Esophagus squamous epithelium (tissue), 5 donors: Measurements from ENCODE around the gene DENND1A. TPM values are rescaled to one million over a fixed set of nuclear protein-coding genes. Genes with fewer than 3 reads are reported as not detected.
A peak's percentile ranks its signal among the peaks of the same experiment; 100 is the strongest.
"Not testable (repeated sequence)": the region's sequence is repeated elsewhere in the genome, so short reads cannot be mapped to it uniquely, and the experiment has no call there.

Source experiments
- DNase-seq: peaks from one replicate; lab custom pipeline; 2025; lab: John Stamatoyannopoulos, UW
- H3K27ac ChIP-seq, 4 donors: fragments of 200-600 bp; sonication (generic); one replicate each; pipeline ENCODE4 v1.5.1; 2016 to 2019; ENCODE audit warnings: mild to moderate bottlenecking in 1 of 4
- H3K27me3 ChIP-seq, 4 donors: fragments of 200-600 bp; sonication (generic); 1 replicate in 3 of 4; 2 replicates in 1 of 4; pipeline versions ENCODE4 v1.5.1 to v1.6.0; 2017 to 2021; ENCODE audit warnings: antibody characterized with exemption in 1 of 4
- H3K36me3 ChIP-seq, 3 donors: fragments of 200-600 bp; sonication (generic); one replicate each; pipeline ENCODE4 v1.5.1; 2016 to 2019
- H3K4me1 ChIP-seq, 3 donors: fragments of 200-600 bp; sonication (generic); one replicate each; pipeline ENCODE4 v1.5.1; 2017 to 2019
- H3K4me3 ChIP-seq, 4 donors: fragments of 200-600 bp; sonication (generic); 1 replicate in 3 of 4; 2 replicates in 1 of 4; pipeline ENCODE4 v1.5.1; 2016 to 2019; ENCODE audit warnings: mild to moderate bottlenecking in 2 of 4, moderate library complexity in 1 of 4
- H3K9me3 ChIP-seq, 3 donors: fragments of 200-600 bp; sonication (generic); one replicate each; pipeline ENCODE4 v1.5.1; 2016 to 2019
- POLR2A ChIP-seq, 4 donors: fragments of 450-650 bp; IDR thresholded peaks; one replicate each; pipeline ENCODE4 v1.6.1; 2017; ENCODE audit warnings: antibody characterized with exemption in 4 of 4, mild to moderate bottlenecking in 4 of 4, moderate library complexity in 3 of 4
- WGBS, 2 donors: methylation state at CpG; one replicate each; pipeline ENCODE4 v1.1.5; 2018; 5-methylcytosine and 5-hydroxymethylcytosine counted together
- intact Hi-C: fragments of 100-400 bp; cut with DNase I; formaldehyde crosslinking; loops from one replicate; pipeline ENCODE4 v1.15.0; 2022
- total RNA-seq, 4 donors: library from RNA; depleted of rRNA; stranded (reverse); fragments of >200 nt; gene quantifications; one replicate each; pipeline ENCODE4 v1.1.0, GENCODE V29; 2016
- TF ChIP-seq, protein P1 (sequence below), 6 experiments: fragments of 450-650 bp in 4 of 6; fragments of 200-600 bp in 2 of 6; sonication (generic) in 2 of 6; IDR thresholded peaks; one replicate each; pipeline ENCODE4 v1.5.1; 2016 to 2019; ENCODE audit warnings: antibody characterized with exemption in 6 of 6, mild to moderate bottlenecking in 4 of 6, moderate library complexity in 4 of 6
- donor health status: DM: yes; HTN: yes; CAD: no.

Gene DENND1A
- total RNA-seq, 4 donors from 2014 or later: 5.3 to 16.0 (median 12.9) TPM

DNA sequence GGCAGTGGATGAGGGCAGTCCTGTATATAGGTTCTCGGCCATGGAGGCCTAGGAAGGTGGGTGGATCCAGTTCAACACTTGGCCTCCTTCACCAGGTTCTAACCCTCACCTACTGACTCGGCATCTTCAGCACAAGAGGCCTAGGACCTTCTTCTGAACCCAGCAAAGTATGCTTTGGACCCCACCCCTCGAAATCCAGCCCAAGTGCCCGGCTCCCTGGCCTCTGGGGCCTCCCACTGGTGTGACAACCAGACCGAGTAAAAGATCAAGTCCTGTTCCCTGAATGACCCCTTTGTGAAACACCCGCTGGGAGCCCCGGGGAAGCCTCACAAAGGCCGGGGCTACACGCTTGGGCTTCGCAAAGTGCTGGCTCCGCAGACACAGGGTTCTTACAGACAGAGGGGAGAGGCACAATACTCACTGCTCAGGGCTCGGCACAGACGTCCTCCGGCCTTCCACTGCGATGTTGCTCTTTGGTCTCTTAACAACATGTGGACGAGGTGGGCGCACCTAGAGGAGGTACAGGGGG lies 526.9 kb downstream of the DENND1A start:
- Histone ChIP-seq H3K9me3 (no peaks in the 10 kb centered on the region), H3K4me3 (no peak overlapping the region), H3K27me3 (no peaks in the 10 kb centered on the region), H3K4me1 (peaks cover 0 to 13% (median 4%) of the 10 kb centered on the region in 3 donors), H3K27ac (no peak overlapping the region), H3K36me3 (peaks cover 0 to 7% (median 0%) of the 10 kb centered on the region in 3 donors)
- 85 to 97% methylated on average over 4 to 16 of the region's 17 CpGs for WGBS, 2 donors
- TF ChIP-seq, protein P1, sequence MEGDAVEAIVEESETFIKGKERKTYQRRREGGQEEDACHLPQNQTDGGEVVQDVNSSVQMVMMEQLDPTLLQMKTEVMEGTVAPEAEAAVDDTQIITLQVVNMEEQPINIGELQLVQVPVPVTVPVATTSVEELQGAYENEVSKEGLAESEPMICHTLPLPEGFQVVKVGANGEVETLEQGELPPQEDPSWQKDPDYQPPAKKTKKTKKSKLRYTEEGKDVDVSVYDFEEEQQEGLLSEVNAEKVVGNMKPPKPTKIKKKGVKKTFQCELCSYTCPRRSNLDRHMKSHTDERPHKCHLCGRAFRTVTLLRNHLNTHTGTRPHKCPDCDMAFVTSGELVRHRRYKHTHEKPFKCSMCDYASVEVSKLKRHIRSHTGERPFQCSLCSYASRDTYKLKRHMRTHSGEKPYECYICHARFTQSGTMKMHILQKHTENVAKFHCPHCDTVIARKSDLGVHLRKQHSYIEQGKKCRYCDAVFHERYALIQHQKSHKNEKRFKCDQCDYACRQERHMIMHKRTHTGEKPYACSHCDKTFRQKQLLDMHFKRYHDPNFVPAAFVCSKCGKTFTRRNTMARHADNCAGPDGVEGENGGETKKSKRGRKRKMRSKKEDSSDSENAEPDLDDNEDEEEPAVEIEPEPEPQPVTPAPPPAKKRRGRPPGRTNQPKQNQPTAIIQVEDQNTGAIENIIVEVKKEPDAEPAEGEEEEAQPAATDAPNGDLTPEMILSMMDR (IDR thresholded peaks at IDR 0.05): no peak
- TF ChIP-seq POLR2A (IDR thresholded peaks at IDR 0.05): no peak
- intact Hi-C loops: no loop called here
- DNase-seq: no peak

DNA sequence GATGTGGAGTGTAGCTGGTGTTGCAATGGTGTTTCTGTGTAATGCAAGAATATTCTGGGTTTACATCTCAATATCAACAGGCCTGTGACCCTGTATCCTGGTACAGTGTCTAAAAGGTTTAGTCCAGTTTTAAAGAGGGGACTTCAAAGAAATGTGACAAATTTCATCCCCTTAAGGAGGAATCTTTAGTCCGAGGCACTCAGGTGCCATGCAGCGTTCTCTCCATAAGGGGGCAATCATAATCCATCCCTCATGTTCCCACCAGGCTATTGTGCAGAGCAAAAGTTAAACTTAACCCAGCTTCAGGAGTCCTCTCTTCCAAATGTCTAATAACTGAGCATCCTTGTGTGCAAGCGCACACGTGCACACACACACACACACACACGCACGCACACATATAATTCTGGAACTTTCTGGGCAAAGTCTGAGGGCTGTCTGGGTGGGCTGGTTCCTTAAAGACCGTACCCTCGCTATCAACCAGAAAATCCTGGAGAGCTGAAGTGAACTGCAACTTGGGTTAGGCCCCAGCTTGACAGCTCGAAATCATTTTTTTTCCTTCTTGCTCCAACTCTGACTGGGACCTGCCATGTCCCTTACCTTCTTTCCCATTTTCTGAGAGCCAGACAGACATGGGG lies 527.9 kb downstream of the DENND1A start:
- H3K4me1 ChIP-seq: peaks cover 0 to 11% (median 4%) of the 10 kb centered on the region in 3 donors
- 54 to 77% methylated on average over 9 of the region's 9 CpGs for WGBS, 2 donors
- no peaks in the 10 kb centered on the region for H3K27me3 ChIP-seq
- TF ChIP-seq, protein P1 (IDR thresholded peaks at IDR 0.05): peak in 4 of 6 experiments; percentile 27 to 56 (median 40)
- TF ChIP-seq POLR2A (IDR thresholded peaks at IDR 0.05): no peak
- no peak overlapping the region for H3K4me3 ChIP-seq
- no peak overlapping the region for H3K27ac ChIP-seq
- DNase-seq: no peak
- intact Hi-C loops: no loop called here
- peaks cover 0 to 7% (median 0%) of the 10 kb centered on the region in 3 donors for H3K36me3 ChIP-seq
- H3K9me3 ChIP-seq: no peaks in the 10 kb centered on the region

DNA sequence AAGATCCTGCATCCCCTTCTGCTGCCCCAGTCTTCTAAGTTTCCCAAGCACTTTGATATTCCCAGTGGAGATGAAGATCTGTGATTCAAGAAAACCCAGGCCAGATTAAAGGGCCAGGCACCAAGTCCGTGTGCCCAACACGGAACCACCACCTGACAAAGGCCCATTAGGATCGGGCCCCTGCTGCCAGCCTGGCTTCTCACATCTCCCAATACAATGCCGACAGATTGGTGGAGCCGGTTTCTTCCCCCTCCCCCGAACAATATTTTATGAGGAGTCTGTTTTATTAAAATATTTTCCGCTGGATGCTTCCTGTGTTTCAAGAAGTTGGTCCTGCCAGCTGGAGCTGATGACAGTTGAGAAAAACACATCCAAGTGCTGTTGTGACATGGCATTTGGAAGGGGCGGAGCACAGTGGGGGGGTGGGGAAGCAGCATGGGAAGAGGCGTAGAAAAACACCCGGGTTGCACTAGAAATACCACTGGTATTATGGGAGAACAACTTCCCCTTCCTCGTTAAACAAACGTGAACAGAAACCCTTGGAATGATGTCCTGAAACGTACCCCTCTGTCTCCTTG lies 528.9 kb downstream of the DENND1A start:
- H3K27ac ChIP-seq: no peak overlapping the region
- no peaks in the 10 kb centered on the region for H3K27me3 ChIP-seq
- H3K4me3 ChIP-seq: no peak overlapping the region
- no peak for DNase-seq
- 80% methylated on average over 12 of the region's 13 CpGs for WGBS, 2 donors
- TF ChIP-seq, protein P1 (IDR thresholded peaks at IDR 0.05): no peak
- TF ChIP-seq POLR2A (IDR thresholded peaks at IDR 0.05): no peak
- H3K4me1 ChIP-seq: peaks cover 0 to 2% (median 0%) of the 10 kb centered on the region in 3 donors
- peaks cover 0 to 7% (median 0%) of the 10 kb centered on the region in 3 donors for H3K36me3 ChIP-seq
- intact Hi-C loops: no loop called here
- H3K9me3 ChIP-seq: no peaks in the 10 kb centered on the region

DNA sequence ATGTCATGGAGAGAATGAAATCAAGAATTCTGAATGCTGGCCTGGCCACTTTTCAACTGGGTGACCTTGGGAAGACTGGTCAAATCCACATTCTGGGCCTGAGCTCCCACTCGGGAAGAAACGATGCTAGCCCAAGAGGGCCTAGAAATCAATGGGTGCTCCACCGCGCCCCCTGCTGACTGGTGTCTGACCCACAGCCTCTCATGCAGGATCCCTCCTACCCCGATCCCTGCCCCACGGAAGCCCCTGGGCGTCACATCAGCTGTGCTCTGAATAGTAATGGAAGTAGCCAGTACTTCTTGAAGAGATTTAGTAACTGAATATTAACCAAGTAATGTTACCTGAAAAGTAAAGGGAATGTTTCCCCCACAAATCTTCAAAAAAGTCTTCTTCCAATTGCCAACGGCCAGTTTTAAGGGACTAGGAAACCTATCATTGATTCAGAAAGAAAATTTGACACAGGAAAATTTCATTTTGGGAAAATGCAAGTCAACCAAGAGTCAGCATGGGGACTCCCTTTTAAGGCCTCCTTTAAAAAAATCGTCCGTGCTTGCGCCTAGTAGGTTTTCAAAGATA lies 530.0 kb downstream of the DENND1A start:
- H3K4me1 ChIP-seq: no peaks in the 10 kb centered on the region
- DNase-seq: no peak
- intact Hi-C loops: no loop called here
- H3K9me3 ChIP-seq: no peaks in the 10 kb centered on the region
- 83 to 85% methylated on average over 11 of the region's 11 CpGs for WGBS, 2 donors
- no peak overlapping the region for H3K4me3 ChIP-seq
- no peaks in the 10 kb centered on the region for H3K27me3 ChIP-seq
- TF ChIP-seq, protein P1 (IDR thresholded peaks at IDR 0.05): peak in 2 of 6 experiments; percentile 7 to 32
- no peak for TF ChIP-seq POLR2A (IDR thresholded peaks at IDR 0.05)
- peaks cover 0 to 7% (median 0%) of the 10 kb centered on the region in 3 donors for H3K36me3 ChIP-seq
- H3K27ac ChIP-seq: no peak overlapping the region

DNA sequence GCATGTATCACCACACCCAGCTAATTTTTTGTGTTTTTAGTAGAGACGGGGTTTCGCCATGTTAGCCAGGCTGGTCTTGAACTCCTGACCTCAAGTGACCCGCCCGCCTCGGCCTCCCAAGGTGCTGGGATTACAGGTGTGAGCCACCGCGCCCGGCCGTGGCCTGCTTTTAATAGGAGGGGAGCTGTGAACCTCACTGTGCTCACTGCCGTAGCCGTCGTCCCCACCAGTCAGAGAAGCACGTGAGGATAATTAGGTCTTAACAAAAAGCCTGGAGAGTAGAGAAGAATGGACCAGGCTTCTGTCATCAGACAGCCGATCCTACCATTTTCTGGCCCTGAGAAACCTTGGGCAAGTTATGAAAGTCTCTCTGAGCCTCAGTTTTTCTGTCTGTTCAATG lies 531.0 kb downstream of the DENND1A start:
- H3K4me3 ChIP-seq, H3K36me3 ChIP-seq, H3K27ac ChIP-seq, H3K9me3 ChIP-seq, H3K27me3 ChIP-seq, DNase-seq, H3K4me1 ChIP-seq, intact Hi-C loops: not testable (repeated sequence)
- 85 to 97% methylated on average over 10 to 14 of the region's 14 CpGs for WGBS, 2 donors
